Ascending aorta (tissue), 2 donors: ENCODE results near the gene MB21D2. TPM values are rescaled to one million over a fixed set of nuclear protein-coding genes. Genes with fewer than 3 reads are reported as not detected.

ENCODE experiments used
- DNase-seq, 2 donors: peaks; one replicate each; pipeline ENCODE4 v3.0.0-alpha.2; 2019; ENCODE audit warnings: low spot score in 2 of 2
- H3K27ac ChIP-seq, 2 donors: fragments of 200-600 bp; sonication (generic); one replicate each; pipeline ENCODE4 v1.5.1; 2016 to 2017; ENCODE audit warnings: mild to moderate bottlenecking in 1 of 2
- H3K27me3 ChIP-seq: fragments of 200-600 bp; sonication (generic); one replicate; pipeline ENCODE4 v1.5.1; 2017
- H3K36me3 ChIP-seq, 2 donors: fragments of 200-600 bp; sonication (generic); one replicate each; pipeline ENCODE4 v1.5.1; 2016
- H3K4me1 ChIP-seq, 2 donors: fragments of 200-600 bp; sonication (generic); one replicate each; pipeline ENCODE4 v1.5.1; 2016 to 2017; ENCODE audit warnings: mild to moderate bottlenecking in 1 of 2
- H3K4me3 ChIP-seq, 2 donors: fragments of 200-600 bp; sonication (generic); one replicate each; pipeline ENCODE4 v1.5.1; 2016 to 2017; ENCODE audit warnings: mild to moderate bottlenecking in 1 of 2
- H3K9me3 ChIP-seq, 2 donors: fragments of 200-600 bp; sonication (generic); one replicate each; pipeline ENCODE4 v1.5.1; 2016
- intact Hi-C: fragments of 100-400 bp; cut with DNase I; formaldehyde crosslinking; loops from one replicate; pipeline ENCODE4 v1.15.1; 2023
- total RNA-seq: library from RNA; depleted of rRNA; stranded (reverse); fragments of >200 nt; gene quantifications from one replicate; pipeline ENCODE4 v1.1.0, GENCODE V29; 2016
- TF ChIP-seq, protein P1 (sequence below), 3 experiments: fragments of 200-600 bp in 2 of 3; fragments of 450-650 bp in 1 of 3; sonication (generic) in 2 of 3; IDR thresholded peaks; one replicate each; pipeline ENCODE4 v1.5.1; 2016 to 2019; ENCODE audit warnings: antibody characterized with exemption in 3 of 3, mild to moderate bottlenecking in 1 of 3, moderate library complexity in 1 of 3

Gene MB21D2
- total RNA-seq, 1 donor from 2014 or later: 0.11 TPM

DNA sequence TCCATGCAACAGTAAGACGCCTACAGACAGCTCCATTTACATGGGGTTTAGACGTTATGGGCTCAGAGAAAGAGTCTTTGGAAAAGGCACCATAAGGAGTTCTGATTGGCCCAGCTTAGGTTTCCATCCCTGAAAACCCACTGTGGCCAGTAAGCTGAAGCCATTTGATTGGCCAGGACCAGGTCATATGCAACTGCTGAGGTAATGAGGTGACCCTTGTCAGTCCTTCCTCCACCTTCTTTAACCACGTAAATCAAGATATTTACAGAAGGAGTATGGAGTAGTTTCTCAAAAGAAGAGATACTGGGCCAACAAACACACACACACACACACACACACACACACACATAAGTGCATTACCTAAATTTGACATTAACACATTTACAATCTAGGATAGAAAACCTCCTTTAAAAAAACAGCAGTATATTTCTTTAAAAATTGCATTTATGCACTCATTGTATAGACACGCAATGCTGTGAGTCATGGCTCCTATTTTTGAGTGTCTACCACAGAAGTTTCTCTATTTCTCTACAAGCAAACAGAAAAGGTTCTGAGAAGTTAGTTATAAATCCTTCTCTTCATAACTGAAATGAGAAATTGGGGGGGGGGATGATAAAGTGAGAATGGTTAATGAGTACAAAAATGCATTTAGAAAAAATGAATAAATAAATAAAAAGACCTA lies 16.3 kb upstream of the MB21D2 start:
- intact Hi-C loops: no loop called here
- Histone ChIP-seq H3K27me3 (no peaks in the 10 kb centered on the region), H3K27ac (no peak overlapping the region), H3K4me1 (no peaks in the 10 kb centered on the region), H3K9me3 (no peaks in the 10 kb centered on the region), H3K36me3 (no peaks in the 10 kb centered on the region), H3K4me3 (no peak overlapping the region)
- TF ChIP-seq, protein P1, sequence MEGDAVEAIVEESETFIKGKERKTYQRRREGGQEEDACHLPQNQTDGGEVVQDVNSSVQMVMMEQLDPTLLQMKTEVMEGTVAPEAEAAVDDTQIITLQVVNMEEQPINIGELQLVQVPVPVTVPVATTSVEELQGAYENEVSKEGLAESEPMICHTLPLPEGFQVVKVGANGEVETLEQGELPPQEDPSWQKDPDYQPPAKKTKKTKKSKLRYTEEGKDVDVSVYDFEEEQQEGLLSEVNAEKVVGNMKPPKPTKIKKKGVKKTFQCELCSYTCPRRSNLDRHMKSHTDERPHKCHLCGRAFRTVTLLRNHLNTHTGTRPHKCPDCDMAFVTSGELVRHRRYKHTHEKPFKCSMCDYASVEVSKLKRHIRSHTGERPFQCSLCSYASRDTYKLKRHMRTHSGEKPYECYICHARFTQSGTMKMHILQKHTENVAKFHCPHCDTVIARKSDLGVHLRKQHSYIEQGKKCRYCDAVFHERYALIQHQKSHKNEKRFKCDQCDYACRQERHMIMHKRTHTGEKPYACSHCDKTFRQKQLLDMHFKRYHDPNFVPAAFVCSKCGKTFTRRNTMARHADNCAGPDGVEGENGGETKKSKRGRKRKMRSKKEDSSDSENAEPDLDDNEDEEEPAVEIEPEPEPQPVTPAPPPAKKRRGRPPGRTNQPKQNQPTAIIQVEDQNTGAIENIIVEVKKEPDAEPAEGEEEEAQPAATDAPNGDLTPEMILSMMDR (IDR thresholded peaks at IDR 0.05): no peak
- no peak for DNase-seq

DNA sequence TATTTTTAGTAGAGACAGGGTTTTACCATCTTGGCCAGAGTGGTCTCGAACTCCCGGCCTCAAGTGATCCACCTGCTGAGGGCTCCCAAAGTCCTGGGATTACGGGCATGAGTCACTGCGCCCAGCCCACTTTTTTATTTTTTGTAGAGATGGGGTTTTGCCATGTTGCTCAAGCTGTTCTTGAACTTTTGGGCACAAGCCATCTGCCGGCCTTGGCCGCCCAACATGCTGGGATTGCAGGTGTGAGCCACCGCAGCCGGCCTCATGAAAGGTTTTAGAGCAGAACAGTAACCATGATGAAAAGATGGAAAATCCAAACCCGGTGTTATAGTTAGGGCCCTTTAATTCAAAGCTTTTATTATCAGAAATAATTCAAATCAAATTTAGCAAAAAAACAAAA lies 15.6 kb upstream of the MB21D2 start:
- H3K27ac ChIP-seq: no peak overlapping the region
- no peak for DNase-seq
- TF ChIP-seq, protein P1 (IDR thresholded peaks at IDR 0.05): no peak
- no peaks in the 10 kb centered on the region for H3K27me3 ChIP-seq
- H3K4me3 ChIP-seq: no peak overlapping the region
- no peaks in the 10 kb centered on the region for H3K36me3 ChIP-seq
- no peaks in the 10 kb centered on the region for H3K9me3 ChIP-seq
- intact Hi-C loops: no loop called here
- no peaks in the 10 kb centered on the region for H3K4me1 ChIP-seq

DNA sequence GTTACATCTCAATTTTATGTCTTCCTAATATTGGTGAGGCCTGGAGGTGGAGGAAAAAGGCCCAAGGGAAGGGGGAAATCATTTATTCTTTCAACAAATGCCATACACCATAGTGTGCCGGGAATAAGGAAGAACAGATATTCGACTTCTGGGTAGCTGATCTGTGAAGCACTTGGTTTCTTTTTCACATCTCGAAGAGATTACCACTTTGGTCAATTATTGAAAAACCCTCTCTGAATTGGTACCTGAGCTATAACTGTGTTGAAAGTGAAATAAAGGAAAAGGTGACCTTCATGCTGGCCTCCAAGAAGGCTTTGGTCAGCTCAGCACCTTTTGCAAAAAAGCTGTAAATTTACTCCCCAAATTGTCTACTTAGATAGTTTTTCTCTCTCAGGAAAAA lies 14.2 kb upstream of the MB21D2 start:
- Histone ChIP-seq H3K9me3 (no peaks in the 10 kb centered on the region), H3K27ac (no peak overlapping the region), H3K4me3 (no peak overlapping the region), H3K4me1 (no peaks in the 10 kb centered on the region), H3K27me3 (no peaks in the 10 kb centered on the region), H3K36me3 (no peaks in the 10 kb centered on the region)
- no peak for DNase-seq
- TF ChIP-seq, protein P1 (IDR thresholded peaks at IDR 0.05): no peak
- intact Hi-C loops: no loop called here

DNA sequence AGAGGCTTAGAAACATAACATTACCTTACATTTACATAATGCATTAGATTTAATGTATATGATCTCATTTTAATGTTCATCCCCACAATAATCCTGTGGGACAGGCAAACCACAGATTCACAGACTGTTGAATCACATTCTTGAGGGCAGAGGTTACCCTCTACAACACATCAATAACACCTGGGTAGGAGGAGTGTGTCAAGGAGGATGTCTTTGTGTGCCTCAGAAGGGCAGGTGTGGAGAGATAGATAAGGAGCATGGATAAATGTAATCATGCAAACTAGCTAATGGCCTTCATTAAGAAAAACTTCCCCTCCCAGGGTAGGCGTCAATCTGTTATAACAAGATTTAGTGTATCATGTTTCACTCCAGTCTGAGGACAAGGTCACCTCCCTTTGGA lies 12.9 kb upstream of the MB21D2 start:
- intact Hi-C loops: no loop called here
- TF ChIP-seq, protein P1 (IDR thresholded peaks at IDR 0.05): no peak
- H3K4me1 ChIP-seq: no peaks in the 10 kb centered on the region
- H3K36me3 ChIP-seq: no peaks in the 10 kb centered on the region
- no peaks in the 10 kb centered on the region for H3K9me3 ChIP-seq
- no peaks in the 10 kb centered on the region for H3K27me3 ChIP-seq
- H3K4me3 ChIP-seq: no peak overlapping the region
- DNase-seq: no peak
- no peak overlapping the region for H3K27ac ChIP-seq

DNA sequence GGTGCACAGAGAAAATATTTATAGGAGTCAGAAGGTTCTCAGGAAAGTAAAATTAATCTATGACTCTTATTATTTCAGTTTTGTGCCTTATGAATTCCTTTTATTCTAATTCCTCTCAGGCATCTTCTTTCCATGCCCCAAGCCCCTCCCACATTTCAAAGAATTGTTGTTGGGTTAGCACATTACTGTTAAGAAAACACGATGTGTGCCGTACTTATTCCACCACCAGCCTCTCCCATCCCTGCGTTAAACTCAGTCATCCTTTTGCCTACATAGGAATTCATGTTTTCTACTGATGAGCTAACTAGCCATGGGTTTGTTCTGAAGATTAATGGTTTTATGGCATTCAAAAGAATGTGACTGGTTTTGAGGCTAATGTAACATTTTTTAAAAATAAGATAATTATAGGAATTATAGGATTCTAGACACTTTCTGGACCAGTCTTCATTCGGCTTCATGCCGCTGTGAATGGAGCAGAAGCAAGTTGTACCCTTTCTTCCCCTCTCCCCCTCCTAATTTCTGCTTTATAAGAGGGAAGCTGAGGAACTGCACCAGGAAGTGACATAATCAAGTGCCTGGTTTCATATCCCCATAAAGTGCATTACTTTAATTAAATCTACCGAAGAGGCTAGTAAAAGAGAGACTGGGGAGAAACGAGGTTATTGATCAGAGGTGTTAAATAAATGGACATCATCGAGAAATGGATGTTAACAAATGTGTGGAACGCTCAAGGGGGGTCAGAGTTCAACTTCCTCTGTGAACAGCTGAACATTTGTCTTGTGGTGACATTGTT lies 12.3 kb upstream of the MB21D2 start:
- TF ChIP-seq, protein P1 (IDR thresholded peaks at IDR 0.05): no peak
- DNase-seq: no peak
- Histone ChIP-seq H3K36me3 (no peaks in the 10 kb centered on the region), H3K27me3 (no peaks in the 10 kb centered on the region), H3K9me3 (no peaks in the 10 kb centered on the region), H3K27ac (no peak overlapping the region), H3K4me1 (no peaks in the 10 kb centered on the region), H3K4me3 (no peak overlapping the region)
- intact Hi-C loops: no loop called here
